ENCODE data around the gene ACOT4. TPM values are rescaled to one million over a fixed set of nuclear protein-coding genes. Genes with fewer than 3 reads are reported as not detected.
"Not testable (repeated sequence)": the region's sequence is repeated elsewhere in the genome, so short reads cannot be mapped to it uniquely, and the experiment has no call there.

Gene ACOT4
- total RNA-seq, 2 donors from 2014 or later: 0.52 to 0.63 TPM

GRCh38 chr14:73567358-73567757 lies 24.3 kb upstream of the ACOT4 start:
- Histone ChIP-seq H3K4me3 (no peak overlapping the region), H3K9me3 (no peaks in the 10 kb centered on the region), H3K4me1 (peaks cover 0 to 32% of the 10 kb centered on the region in 2 donors), H3K27me3 (no peaks in the 10 kb centered on the region), H3K27ac (peak overlapping the region in 1 of 2 donors; percentile 93), H3K36me3 (no peaks in the 10 kb centered on the region)
- DNase-seq (ENCODE audit: low spot score): no peak
- no peak for TF ChIP-seq CTCF (IDR thresholded peaks at IDR 0.05)

DNA sequence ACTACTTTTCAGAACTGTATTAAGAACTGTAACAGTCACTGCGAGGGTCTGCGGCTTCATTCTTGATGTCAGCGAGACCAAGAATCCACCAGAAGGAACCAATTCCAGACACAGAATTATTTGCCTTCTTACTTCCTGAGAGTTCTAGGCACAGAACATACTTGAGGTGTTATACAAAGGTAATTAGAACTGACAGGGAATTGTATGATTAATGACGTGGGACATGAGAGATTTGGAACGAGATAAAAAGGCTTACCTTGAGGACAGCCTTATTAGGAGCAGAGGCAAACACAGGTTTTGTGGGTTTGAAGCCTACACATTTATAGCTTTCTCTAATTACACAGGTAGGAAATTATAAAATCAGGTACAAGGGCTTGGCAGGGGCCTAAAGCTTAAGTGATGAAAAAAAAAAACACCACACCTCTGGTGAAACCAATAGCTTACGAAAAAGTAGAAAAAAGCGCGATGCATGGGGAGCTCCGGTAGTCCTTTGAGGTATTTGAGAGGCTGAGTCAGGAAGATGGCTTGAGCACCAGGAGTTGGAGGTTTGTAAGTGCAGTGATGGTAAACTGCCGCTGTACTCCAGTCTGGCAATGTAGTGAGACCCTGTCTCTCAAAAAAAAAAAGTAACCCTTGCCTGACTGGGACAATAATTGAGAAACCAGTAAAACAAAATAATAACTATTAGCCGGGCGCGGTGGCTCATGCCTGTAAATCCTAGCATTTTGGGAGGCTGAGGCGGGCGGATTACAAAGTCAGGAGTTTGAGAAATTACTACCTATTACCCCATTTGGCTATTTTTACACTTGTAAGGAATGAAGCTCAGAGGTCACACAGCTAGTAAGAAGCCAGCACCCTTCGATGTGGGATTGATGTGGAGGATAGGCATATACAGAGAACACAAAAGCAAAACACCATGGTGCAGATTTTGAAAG lies 23.5 kb upstream of the ACOT4 start:
- Histone ChIP-seq H3K4me1 (peaks cover 0 to 32% of the 10 kb centered on the region in 2 donors), H3K27me3 (no peaks in the 10 kb centered on the region), H3K4me3 (peak overlapping the region; percentile 68 to 72), H3K27ac (peak overlapping the region; percentile 92 to 93), H3K36me3 (no peaks in the 10 kb centered on the region), H3K9me3 (no peaks in the 10 kb centered on the region)
- TF ChIP-seq CTCF (IDR thresholded peaks at IDR 0.05): no peak
- DNase-seq (ENCODE audit: low spot score): no peak

DNA sequence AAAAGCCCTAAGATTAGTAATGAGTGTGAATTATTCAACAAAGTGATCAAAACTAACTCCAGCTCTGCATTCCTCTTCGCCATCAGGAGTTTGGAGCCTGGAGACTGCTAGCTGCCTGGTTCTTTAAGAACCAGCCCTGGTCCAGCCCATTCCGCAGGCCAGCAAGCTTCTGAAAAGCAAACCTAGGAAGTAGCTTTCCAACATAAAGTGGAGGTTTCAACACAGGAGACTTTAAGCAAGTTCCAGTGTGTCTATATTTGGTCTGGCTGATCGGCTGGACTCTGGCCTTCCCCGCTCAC lies 22.8 kb upstream of the ACOT4 start:
- not testable (repeated sequence) for H3K27me3 ChIP-seq, H3K36me3 ChIP-seq, H3K9me3 ChIP-seq
- peak; percentile 84 for DNase-seq (ENCODE audit: low spot score)
- H3K27ac ChIP-seq: peak overlapping the region; percentile 92 to 93
- peaks cover 0 to 32% of the 10 kb centered on the region in 2 donors for H3K4me1 ChIP-seq
- peak overlapping the region; percentile 68 to 72 for H3K4me3 ChIP-seq

DNA sequence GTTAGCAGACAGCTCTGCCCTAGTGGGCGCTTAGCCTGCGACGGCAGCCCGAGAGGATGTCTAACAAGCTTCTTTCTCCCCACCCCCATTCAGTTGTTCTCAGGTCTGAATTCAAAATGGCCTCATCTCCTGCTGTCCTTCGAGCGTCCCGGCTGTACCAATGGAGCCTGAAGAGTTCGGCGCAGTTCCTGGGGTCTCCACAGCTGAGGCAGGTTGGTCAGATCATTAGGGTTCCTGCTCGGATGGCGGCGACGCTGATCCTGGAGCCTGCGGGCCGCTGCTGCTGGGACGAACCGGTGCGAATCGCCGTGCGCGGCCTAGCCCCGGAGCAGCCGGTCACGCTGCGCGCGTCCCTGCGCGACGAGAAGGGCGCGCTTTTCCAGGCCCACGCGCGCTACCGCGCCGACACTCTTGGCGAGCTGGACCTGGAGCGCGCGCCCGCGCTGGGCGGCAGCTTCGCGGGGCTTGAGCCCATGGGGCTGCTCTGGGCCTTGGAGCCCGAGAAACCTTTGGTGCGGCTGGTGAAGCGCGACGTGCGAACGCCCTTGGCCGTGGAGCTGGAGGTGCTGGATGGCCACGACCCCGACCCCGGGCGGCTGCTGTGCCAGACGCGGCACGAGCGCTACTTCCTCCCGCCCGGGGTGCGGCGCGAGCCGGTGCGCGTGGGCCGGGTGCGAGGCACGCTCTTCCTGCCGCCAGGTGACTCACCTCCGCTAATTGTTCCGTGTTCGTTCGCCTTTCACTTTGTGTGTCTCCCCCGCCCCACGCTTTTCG lies 22.3 kb upstream of the ACOT4 start, which contains the start of gene ACOT2:
ACOT2 (plus strand) TSS at position 29 of the 774 bp plus-strand sequence; CDS start at position 57, 28 bp downstream.
- H3K27ac ChIP-seq: peak within 1 kb of the TSS; percentile 92 to 93
- not testable (repeated sequence) for H3K27me3 ChIP-seq, H3K36me3 ChIP-seq, H3K9me3 ChIP-seq
- H3K4me1 ChIP-seq: peaks cover 0 to 32% of the 10 kb centered on the region in 2 donors
- peak within 1 kb of the TSS; percentile 68 to 72 for H3K4me3 ChIP-seq
- peak; percentile 62 for DNase-seq (ENCODE audit: low spot score)

- H3K9me3 ChIP-seq, H3K27ac ChIP-seq, H3K27me3 ChIP-seq, H3K4me3 ChIP-seq, H3K36me3 ChIP-seq: not testable (repeated sequence)
- H3K4me1 ChIP-seq: peaks cover 0 to 32% of the 10 kb centered on the region in 2 donors
- peak; percentile 36 to 72 for TF ChIP-seq CTCF (IDR thresholded peaks at IDR 0.05)
- peak; percentile 73 for DNase-seq (ENCODE audit: low spot score)
Measured at GRCh38 chr14:73570913-73571312, 20.8 kb upstream of the ACOT4 start.

DNA sequence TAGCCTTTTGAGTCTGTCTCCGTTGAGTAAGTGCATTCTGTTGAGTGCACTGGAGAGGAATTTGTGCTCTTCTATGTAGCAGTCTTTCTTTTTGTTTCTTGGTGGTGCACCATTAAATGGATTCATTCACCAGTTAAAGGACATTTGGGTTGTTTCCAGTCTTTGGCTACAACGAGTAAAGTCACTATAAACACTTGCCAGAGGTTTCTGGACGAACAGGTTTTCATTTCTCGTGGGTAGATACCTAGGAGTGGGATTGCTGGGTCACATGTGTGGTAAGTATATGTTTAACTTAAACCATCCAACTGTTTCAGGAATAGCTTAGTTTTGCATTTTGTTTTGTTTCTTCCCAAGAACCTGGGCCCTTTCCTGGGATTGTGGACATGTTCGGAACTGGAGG lies 18.6 kb upstream of the ACOT4 start:
- not testable (repeated sequence) for H3K9me3 ChIP-seq; H3K27ac ChIP-seq; H3K4me3 ChIP-seq; DNase-seq (ENCODE audit: low spot score); H3K27me3 ChIP-seq
- Histone ChIP-seq H3K36me3 (peaks cover 13% of the 10 kb centered on the region), H3K4me1 (peaks cover 0 to 15% of the 10 kb centered on the region in 2 donors)

DNA sequence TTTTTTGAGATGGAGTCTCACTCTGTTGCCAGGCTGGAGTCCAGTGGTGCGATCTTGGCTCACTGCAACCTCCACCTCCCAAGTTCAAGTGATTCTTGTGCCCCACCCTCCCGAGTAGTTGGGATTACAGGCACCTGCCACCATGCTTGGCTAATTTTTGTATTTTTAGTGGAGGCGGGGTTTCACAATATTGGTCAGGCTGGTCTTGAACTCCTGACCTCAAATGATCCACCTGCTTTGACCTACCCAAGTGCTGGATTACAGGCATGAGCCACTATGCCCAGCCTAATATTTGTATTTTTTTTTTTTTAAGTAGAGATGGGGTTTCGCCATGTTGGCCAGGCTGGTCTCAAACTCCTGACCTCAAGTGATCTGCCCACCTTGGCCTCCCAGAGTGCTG lies 17.9 kb upstream of the ACOT4 start:
- H3K36me3 ChIP-seq: peaks cover 13% of the 10 kb centered on the region
- not testable (repeated sequence) for H3K9me3 ChIP-seq; H3K27me3 ChIP-seq; H3K4me1 ChIP-seq; DNase-seq (ENCODE audit: low spot score); H3K27ac ChIP-seq; H3K4me3 ChIP-seq

DNA sequence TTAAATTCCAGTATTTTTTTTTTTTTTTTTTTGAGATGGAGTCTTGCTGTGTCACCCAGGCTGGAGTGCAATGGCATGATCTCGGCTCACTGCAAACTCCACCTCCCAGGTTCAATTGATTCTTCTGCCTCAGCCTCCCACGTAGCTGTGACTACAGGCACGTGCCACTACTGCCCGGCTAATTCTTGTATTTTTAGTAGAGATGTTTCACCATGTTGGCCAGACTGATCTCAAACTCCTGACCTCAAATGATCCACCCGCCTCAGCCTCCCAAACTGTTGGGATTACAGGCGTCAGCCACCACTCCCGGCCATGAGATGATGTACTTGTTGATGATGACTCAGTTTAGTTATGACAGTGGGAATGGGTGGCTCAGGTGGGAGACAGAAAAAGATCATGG lies 17.4 kb upstream of the ACOT4 start:
- not testable (repeated sequence) for DNase-seq (ENCODE audit: low spot score); H3K4me3 ChIP-seq; H3K9me3 ChIP-seq; H3K27ac ChIP-seq; H3K4me1 ChIP-seq; H3K27me3 ChIP-seq
- H3K36me3 ChIP-seq: peaks cover 13% of the 10 kb centered on the region
